ENCODE data around the gene ASTN2.

ASTN2 gene

GRCh38 chr9:117392992-117393391 is 21.9 kb downstream of the ASTN2 start:
- Histone ChIP-seq H2AFZ (ENCODE audit: low read length) (no peak overlapping the region), H3F3A (ENCODE audit: insufficient read depth, low read length) (no peaks in the 10 kb centered on the region), H3K9me3 (replicated peaks; ENCODE audit: insufficient read depth, low read length) (no peaks in the 10 kb centered on the region), H3K4me3 (ENCODE audit: low read length) (no peak overlapping the region), H3K9me2 (replicated peaks; ENCODE audit: insufficient read depth, low read length) (no peaks in the 10 kb centered on the region), H3K27me3 (replicated peaks; ENCODE audit: insufficient read depth, low read length) (no peaks in the 10 kb centered on the region), H4K20me1 (ENCODE audit: insufficient read depth, low read length) (no peaks in the 10 kb centered on the region), H3K9ac (ENCODE audit: low read length) (no peak overlapping the region), H3K36me3 (replicated peaks; ENCODE audit: insufficient read depth, low read length) (no peaks in the 10 kb centered on the region), H3K79me2 (ENCODE audit: low read length) (no peaks in the 10 kb centered on the region), H3K27ac (ENCODE audit: low read length) (no peak overlapping the region), H3K4me2 (ENCODE audit: low read depth, low read length) (no peak overlapping the region), H3K4me1 (ENCODE audit: low read length) (no peaks in the 10 kb centered on the region)
- TF ChIP-seq, protein P1, sequence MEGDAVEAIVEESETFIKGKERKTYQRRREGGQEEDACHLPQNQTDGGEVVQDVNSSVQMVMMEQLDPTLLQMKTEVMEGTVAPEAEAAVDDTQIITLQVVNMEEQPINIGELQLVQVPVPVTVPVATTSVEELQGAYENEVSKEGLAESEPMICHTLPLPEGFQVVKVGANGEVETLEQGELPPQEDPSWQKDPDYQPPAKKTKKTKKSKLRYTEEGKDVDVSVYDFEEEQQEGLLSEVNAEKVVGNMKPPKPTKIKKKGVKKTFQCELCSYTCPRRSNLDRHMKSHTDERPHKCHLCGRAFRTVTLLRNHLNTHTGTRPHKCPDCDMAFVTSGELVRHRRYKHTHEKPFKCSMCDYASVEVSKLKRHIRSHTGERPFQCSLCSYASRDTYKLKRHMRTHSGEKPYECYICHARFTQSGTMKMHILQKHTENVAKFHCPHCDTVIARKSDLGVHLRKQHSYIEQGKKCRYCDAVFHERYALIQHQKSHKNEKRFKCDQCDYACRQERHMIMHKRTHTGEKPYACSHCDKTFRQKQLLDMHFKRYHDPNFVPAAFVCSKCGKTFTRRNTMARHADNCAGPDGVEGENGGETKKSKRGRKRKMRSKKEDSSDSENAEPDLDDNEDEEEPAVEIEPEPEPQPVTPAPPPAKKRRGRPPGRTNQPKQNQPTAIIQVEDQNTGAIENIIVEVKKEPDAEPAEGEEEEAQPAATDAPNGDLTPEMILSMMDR (IDR thresholded peaks at IDR 0.05; ENCODE audit: low read length) = no peak
- TF ChIP-seq EZH2 (optimal IDR thresholded peaks at IDR 0.05; ENCODE audit: low read depth, low read length) (no peak), EZH2phosphoT487 (IDR thresholded peaks at IDR 0.05; ENCODE audit: low read length) (no peak)
- DNase-seq = no peak

DNA sequence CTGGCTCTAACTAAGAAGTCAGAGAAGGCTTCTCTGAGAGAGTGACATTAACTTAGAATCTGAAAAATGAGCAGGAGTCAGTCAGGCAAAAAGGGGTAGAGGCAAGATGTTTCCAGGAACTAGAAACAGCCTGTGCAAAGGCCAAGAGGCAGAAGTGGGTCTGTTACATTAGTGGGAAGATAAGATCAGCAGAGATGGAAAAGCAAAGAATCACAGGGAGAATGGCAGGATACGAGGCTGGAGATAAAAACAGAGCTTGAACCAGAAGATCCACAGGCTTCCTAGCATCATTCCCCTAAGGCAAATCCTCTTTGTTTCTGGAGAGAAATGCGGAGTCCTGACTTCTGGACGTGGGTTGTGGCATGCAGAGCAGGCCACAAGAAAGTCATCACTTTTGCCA is 27.4 kb downstream of the ASTN2 start:
- no peaks in the 10 kb centered on the region for H3K9me3 ChIP-seq (replicated peaks; ENCODE audit: insufficient read depth, low read length)

GRCh38 chr9:117379341-117379740 is 35.5 kb downstream of the ASTN2 start:
- Histone ChIP-seq H3K27me3 (replicated peaks; ENCODE audit: insufficient read depth, low read length) (no peaks in the 10 kb centered on the region), H3K27ac (ENCODE audit: low read length) (no peak overlapping the region), H4K20me1 (ENCODE audit: insufficient read depth, low read length) (no peaks in the 10 kb centered on the region), H3K9ac (ENCODE audit: low read length) (no peak overlapping the region), H3K9me3 (replicated peaks; ENCODE audit: insufficient read depth, low read length) (no peaks in the 10 kb centered on the region), H3F3A (ENCODE audit: insufficient read depth, low read length) (no peaks in the 10 kb centered on the region), H2AFZ (ENCODE audit: low read length) (no peak overlapping the region), H3K79me2 (ENCODE audit: low read length) (no peaks in the 10 kb centered on the region), H3K36me3 (replicated peaks; ENCODE audit: insufficient read depth, low read length) (no peaks in the 10 kb centered on the region), H3K4me3 (ENCODE audit: low read length) (no peak overlapping the region), H3K4me2 (ENCODE audit: low read depth, low read length) (no peak overlapping the region), H3K9me2 (replicated peaks; ENCODE audit: insufficient read depth, low read length) (no peaks in the 10 kb centered on the region), H3K4me1 (ENCODE audit: low read length) (no peaks in the 10 kb centered on the region)
- TF ChIP-seq, protein P1 (IDR thresholded peaks at IDR 0.05; ENCODE audit: low read length) = no peak
- no peak for TF ChIP-seq EZH2 (optimal IDR thresholded peaks at IDR 0.05; ENCODE audit: low read depth, low read length)
- no peak for TF ChIP-seq EZH2phosphoT487 (IDR thresholded peaks at IDR 0.05; ENCODE audit: low read length)
- DNase-seq = no peak

More for the DNA sequence above, 27.4 kb downstream of the ASTN2 start:
- Histone ChIP-seq H2AFZ (ENCODE audit: low read length) (no peak overlapping the region), H3K27ac (ENCODE audit: low read length) (no peak overlapping the region), H3K9ac (ENCODE audit: low read length) (no peak overlapping the region), H3K4me2 (ENCODE audit: low read depth, low read length) (no peak overlapping the region), H4K20me1 (ENCODE audit: insufficient read depth, low read length) (no peaks in the 10 kb centered on the region), H3K79me2 (ENCODE audit: low read length) (no peaks in the 10 kb centered on the region), H3K36me3 (replicated peaks; ENCODE audit: insufficient read depth, low read length) (no peaks in the 10 kb centered on the region), H3K4me1 (ENCODE audit: low read length) (no peaks in the 10 kb centered on the region), H3F3A (ENCODE audit: insufficient read depth, low read length) (no peaks in the 10 kb centered on the region), H3K4me3 (ENCODE audit: low read length) (no peak overlapping the region), H3K27me3 (replicated peaks; ENCODE audit: insufficient read depth, low read length) (no peaks in the 10 kb centered on the region), H3K9me2 (replicated peaks; ENCODE audit: insufficient read depth, low read length) (no peaks in the 10 kb centered on the region)
- TF ChIP-seq, protein P1 (IDR thresholded peaks at IDR 0.05; ENCODE audit: low read length) = no peak
- DNase-seq = no peak

Measured in MM.1S (cell line).